Stimulated activated CD8-positive, alpha-beta memory T cell treated with anti-CD3 and anti-CD28 coated beads, Interleukin-2, amount 100 ng/mL, for 1 hour (primary cell): Measurements from ENCODE around the gene TUBB1.
A peak's percentile ranks its signal among the peaks of the same experiment; 100 is the strongest.
"Not testable (repeated sequence)": the region's sequence is repeated elsewhere in the genome, so short reads cannot be mapped to it uniquely, and the experiment has no call there.

Experiments used
- DNase-seq, 2 donors: peaks; one replicate each; pipeline ENCODE4 v3.0.0-alpha.2; 2020; ENCODE audit warnings: low read depth in 2 of 2

The TUBB1 gene

DNA sequence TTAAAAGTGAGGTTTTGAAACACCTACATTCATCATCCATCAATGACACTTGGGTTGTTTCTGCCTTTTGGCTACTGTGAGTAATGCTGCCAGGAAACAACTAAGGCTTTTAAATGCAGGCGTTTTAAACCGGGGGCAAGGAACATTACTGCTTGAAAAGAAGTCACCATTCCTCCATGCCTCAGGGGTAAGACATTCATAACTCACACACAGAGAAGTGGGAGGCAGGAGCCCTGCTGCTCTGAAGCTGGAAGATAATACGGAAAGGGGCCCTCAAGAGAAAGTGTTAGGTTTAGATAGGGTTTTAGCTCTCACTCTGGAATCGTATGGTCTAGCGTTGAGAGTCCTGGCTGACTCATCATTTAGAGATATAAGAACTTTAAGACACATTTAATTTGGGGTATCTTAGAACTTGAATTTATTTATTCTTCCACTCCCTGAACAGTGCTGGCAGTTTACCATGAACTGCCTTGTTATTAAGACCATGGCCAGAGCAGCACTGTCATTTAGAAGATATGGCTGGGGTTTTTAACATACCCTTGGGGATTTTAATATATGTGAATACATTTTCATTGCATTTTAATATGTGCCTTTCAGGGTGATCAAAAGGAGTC, 1.8 kb downstream of the TUBB1 start:
- DNase-seq = no peak

DNA sequence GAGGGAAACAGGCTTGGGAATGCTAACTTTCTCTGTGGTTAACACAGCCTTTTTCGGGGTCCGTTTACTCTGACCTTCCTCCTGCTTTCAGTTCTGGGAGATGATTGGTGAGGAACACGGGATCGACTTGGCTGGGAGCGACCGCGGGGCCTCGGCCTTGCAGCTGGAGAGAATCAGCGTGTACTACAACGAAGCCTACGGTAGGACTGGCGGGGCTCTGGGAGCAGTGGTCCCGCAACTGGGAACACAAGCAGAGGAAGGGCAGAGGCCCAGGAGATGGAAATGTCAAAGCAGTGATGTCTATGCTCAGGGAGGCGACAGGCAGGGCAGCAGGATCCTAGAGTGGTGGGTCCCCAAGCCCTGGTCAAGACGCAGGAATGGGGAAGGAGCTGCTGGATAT, 3.5 kb downstream of the TUBB1 start:
- no peak for DNase-seq

DNA sequence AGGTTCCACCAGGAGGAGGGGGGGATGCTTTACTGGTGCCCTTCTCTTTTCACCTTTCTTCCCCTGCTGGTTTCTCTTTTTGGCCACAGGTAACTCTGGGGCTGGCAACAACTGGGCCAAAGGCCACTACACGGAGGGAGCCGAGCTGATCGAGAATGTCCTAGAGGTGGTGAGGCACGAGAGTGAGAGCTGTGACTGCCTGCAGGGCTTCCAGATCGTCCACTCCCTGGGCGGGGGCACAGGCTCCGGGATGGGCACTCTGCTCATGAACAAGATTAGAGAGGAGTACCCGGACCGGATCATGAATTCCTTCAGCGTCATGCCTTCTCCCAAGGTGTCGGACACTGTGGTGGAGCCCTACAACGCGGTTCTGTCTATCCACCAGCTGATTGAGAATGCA, 4.4 kb downstream of the TUBB1 start:
- no peak for DNase-seq

DNA sequence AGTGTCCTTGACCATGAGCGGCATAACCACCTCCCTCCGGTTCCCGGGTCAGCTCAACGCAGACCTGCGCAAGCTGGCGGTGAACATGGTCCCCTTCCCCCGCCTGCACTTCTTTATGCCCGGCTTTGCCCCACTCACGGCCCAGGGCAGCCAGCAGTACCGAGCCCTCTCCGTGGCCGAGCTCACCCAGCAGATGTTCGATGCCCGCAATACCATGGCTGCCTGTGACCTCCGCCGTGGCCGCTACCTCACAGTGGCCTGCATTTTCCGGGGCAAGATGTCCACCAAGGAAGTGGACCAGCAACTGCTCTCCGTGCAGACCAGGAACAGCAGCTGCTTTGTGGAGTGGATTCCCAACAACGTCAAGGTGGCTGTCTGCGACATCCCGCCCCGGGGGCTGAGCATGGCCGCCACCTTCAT, 4.9 kb downstream of the TUBB1 start:
- no peak for DNase-seq

DNA sequence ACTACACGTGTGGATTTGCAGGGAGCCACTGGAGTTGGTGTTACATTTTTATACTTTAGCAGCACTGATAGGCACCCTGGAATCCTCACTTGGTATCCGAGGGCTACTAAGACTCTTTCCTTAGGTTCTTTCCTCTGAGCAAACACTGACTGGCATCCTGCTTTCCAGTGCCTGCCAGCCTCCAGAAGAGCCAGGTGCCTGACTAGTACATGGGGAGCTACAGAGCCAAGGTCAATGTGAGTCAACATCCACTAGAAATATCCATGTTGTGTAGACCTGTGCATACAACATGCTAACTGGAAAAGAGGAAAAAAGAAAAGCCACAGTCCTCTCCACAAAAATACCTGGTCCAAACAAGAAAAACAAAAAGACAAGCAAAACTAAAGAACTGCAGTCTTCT, 5.9 kb downstream of the TUBB1 start:
- no peak for DNase-seq

DNA sequence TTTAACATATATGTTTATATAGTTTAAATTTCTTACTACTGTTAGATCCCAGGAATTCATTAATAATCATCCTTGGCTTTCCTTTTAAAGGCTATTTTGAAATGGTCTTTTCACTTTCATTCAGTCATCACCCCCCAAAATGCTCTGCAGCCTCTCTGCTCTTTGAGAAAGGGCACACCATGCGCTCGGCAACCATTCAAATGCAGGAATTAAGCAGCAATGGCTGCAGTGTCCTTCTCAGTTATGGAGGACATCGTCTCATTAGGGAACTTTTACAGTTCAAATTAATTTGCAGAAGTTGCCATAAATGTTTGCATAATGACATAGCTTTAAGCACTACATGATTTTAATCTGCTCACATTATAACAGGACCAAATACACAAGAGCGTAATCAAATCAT, 6.3 kb downstream of the TUBB1 start:
- DNase-seq = no peak

DNA sequence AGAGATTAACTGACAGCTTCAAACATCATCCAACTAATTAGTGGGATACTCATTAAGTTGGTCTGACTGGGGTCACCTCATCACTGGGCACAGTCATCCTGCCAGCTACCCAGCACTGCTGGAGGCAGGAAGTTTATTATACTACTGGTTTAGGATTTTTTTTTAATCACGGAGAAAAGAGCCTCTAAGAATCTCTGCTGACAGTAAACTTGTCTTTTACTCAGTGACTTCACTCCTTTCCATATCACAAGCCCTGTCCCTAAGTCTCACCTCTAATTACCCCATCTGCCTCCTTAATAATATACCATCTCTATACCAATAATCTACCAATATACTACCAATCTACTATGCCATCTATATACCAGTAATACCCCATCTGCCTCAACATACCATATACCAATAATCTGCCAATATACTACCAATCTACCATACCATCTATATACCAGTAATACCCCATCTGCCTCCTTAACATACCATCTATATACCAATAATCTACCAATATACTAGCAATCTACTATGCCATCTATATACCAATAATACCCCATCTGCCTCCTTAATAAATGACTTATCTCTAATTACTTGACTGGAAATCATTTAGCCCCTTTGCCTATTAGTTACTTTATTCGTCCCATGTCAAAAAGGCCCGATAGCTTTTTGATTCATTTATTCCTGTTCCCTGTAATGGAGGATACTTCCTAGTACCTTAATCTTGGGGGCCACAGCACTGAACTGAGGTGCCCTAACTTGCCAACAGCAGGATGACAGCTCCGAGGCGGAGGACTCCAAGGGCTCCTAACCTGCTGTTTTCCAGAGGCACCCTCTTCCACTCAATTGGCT, 7.9 kb downstream of the TUBB1 start:
- DNase-seq = no peak

DNA sequence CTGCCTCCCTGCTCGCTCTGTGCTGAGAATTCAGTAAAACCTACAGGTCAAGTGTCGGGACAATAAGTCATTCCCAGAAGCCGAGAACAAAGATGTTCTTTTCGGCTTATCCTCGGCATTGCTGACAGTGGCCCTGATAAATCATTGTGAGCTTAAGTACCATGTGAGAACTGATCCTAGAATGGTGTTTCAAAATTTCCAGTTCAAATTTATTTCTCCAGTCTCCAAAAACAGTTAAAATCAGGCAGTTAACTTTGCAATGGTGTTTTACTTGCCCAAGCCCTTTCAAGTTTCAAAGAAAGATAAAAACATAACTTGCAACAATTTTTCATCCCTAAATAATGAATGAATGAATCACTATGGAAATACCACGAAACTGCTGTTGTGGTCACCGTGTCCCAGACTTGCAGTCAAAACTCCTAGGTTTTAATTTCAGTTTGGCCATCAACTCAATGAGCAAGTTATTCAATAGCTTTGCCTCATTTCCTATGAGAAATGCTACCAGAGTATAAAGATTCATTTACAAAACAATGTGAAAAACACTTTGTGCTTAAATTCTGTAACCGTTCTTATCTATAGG, 8.6 kb downstream of the TUBB1 start:
- DNase-seq = no peak

DNA sequence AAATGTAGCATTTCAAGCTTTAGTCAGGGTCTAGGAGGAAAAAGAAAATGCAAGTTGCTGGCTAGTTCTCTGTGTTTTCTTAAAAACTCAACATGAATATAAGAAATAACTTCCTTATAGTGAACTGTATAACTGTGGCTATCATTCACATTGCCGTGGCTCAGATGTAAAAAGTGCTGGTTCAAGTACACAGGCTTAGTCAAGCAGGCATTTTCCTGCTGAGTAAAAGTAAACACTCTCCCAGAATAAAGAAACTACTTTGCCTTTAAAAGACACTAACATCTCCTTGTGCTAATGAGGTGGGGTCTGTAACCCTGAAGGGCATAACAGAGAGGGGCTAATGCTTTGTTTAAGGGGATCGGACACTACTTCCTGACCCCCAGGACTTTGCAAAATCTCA, 9.6 kb downstream of the TUBB1 start:
- no peak for DNase-seq

DNA sequence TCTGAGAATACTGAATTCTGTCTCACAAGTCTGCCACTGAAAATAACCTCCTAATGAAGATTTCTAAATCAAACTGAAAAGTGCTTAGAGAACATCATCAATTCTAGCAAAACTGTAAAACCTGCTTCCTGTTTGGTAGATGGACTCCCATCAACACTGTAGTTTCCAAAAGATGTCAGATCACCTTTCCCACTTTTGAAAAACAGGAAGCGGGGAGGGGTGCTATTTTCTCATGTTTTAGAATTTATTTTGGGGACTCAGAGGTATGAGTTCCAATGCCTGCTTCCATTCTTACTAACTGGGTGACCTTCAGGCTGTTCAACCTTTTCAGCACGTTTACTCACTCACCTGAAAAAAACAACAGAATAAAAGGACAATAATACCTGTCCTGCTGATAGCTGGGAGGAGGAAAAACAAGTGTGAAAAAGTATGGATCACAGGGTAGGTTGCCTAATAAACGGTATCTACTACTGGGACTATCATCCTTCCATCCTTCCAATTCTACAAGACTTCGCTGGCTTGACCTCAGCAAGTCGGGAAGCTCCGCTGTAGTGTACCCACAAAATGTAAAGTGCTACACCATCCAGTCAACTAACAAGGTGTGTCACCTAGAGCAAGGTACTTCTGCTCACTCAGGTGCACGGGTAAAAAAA, 11.8 kb downstream of the TUBB1 start:
- DNase-seq = no peak

DNA sequence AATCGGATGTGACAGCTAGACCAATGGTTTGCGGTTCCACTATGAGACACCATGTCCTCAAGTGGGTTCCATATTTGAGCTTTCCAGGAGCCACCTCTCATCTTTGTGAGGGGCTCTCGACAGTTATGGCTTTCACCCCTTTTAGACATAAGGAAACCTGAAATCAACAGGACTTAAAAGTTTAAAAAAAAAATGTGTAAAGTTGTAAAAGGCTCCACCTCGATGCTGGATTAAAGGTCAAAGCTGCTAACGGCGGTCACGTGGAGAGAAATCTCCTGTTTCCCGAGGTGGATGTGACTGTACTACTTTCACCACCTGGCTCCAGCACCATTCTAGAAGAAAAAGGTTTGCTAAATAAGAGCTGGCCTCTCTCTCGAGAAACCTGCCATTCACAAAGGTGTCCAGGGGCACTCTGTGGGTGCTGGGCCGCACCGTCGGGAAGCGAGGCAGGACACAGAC, 12.4 kb downstream of the TUBB1 start:
- DNase-seq = no peak

DNA sequence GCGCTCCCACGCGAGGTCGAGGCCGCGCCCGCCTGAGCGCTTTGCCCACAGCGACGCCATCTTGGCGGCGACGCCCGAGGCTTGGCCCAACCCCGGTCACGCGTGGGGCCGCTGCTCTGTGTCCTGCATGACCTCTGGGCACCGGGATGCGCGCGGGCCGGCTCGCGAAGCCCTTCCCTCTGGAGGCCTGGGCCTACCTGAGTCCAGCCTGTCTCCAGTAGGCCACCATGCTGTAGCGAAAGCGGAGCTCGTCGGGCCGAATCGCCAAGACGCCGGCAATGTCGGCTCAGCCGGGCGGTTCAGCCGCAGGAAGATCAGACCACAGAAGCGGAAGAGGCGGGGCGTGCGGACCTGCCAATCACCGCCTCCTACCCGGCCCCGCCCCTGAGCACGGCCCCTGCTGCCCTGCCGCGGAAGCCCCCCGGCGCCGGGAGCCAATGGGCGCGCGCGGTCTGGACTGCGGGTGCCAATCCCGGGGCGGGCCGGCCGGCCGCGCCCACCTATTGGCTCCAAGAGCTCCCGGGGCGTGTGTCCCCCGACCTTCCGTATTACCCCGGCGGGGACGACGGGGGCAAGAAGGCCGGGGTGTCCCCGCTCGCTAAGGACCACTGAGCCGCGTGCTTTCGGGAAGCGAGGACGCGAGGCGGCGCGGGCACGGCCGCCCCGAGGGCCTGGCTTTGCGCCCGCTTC, 12.9 kb downstream of the TUBB1 start, which contains the start of gene ATP5F1E:
ATP5F1E (minus strand) TSS at position 313 of the 690 bp plus-strand sequence; CDS start at position 229, 84 bp downstream.
- peak; percentile 95 to 96 for DNase-seq

DNA sequence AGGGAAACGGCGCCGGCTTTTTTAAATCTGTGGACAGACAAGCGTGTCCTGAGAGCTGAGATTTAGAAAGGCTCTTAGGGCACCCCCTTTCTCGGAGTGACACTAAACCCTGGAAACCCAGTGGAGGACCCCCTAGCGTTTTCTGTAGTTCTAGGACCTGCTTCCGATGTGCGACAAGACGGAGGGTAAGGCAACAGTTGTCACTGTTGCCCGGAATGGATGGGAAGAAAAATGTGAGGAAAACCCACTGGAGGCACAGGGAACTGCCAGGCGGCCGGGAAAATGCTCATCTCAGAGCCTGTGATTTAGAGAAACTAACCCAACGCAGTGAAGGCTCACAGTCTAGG, 13.5 kb downstream of the TUBB1 start:
- DNase-seq = no peak

DNA sequence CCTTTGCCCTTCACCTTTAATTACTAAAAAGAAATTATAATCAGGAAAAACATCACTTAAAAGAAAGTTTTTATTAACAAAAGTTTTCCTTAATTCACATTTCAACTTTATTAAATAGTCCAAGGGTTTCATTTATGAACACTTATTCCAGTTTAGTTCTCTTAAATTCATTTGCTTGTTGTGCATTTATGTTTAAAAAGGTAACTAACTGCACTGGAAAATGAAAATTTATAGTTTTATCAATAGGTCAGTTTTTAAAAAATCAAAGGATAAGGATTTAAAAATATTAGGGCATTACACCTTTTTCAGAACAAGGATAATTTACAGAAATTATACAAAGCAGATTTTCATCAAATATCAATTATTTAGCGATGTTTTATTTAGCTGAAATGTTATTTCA, 13.9 kb downstream of the TUBB1 start:
- no peak for DNase-seq

DNA sequence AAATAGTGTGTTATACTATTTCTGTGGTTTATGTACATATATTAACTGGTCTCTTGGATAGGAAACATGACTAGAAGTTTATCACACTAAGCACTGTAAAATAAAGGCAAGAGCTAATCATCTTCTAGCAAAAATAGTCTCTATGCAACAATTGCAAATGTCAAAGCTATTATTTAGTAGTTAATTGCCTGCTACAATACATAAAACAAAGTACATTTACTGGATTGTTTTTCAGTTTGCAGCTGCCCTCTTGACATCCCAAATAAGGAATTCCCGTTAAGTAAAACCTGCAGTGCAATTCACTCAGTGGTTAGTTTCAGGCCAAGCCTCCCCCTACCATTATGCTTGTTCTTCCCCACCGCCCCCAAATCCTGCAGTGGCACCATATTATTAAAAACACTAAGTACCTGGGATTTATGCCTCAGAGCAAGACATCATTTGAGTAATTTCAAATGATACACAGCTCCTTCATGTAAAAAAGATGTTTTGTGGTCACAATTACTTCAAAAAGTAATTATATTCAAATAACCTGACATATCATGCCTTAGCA, 14.5 kb downstream of the TUBB1 start:
- DNase-seq = no peak

DNA sequence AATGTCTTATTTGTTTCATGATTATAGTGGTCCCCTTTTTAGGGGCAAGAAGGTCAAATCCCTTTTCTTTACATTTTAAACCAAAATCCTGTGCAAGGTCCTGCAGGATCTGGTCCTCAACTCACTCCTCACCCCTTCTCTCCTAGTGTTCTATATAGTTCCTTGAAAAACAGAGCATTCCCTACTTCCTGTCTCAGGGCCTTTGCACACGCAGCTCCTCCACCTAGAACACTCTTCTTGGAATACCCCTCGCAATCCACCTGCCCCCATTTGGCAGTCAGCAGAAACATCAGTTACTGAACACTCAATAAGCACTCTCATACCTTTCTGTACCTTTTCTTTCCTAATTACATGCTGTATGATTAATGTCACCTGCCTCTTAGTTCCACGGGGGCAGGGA, 16.2 kb downstream of the TUBB1 start:
- no peak for DNase-seq

DNA sequence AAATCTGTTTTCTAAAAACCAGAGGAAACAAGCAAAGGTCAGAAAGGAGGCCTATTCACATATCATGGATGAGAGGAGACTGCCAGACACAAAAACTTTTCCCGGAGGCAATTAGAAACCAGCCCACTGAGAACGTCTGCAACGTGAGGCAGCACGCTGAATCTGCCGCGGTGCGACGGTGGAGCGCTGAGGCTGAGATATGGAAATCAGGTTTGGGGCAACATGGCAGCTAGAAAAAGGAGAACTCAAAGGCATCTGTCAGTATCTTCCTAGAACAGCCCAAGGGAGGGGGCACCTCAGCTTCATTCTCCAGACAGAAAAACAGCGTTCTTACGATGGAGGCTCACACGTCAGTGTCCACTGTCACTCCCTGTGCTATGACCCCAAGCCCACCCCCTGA, 18.2 kb downstream of the TUBB1 start:
- DNase-seq = no peak

DNA sequence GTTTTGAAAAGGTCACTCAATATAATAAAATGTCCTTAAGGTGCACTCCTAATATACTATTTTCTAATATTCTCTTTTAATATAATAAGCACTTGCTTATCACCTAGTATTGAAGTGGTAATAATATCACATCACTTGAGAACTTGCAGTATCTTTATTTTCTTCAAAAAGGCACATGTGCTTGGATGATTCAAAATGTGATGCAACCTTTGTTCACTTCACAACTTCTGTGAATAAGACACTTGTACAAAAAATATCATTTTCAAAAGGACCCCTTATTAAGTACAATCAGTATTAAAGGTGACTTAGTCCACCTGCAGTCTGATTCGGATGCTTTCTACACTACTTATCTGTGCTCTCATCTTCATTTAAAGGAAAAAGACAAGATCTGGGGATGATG, 20.0 kb downstream of the TUBB1 start:
- no peak for DNase-seq

DNA sequence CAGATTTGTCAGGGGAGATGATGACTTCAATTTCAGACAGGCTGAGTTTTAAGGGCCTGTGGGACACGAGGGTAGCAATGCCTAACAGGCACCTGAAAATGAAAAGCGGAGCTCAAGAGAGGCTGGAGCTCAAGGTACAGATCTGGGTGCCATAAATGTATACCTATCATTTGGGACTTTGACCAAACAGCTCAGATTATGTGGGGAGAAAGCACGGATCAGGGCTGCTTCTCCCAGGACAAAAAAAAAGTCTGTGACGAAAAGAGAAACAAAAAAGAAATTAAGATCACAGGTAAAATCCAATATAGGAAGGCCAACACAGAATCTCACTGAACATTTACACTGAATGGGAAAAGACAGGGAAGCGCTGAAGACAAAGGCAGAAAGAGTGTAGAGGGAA, 21.4 kb downstream of the TUBB1 start:
- no peak for DNase-seq

DNA sequence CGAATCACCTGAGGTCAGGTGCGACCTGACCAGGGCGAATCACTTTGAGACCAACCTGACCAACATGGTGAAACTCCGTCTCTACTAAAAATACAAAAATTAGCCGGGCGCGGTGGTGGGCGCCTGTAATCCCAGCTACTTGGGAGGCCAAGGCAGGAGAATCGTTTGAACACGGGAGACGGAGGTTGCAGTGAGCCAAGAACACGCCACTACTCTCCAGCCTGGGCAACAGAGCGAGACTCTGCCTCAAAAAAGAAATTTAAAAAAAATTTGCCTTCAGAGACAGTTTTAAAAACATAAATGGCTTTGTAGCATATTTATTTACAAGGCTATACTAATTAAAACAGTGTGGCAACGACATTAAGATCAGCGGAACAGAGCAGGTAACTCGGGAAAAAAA, 22.3 kb downstream of the TUBB1 start:
- not testable (repeated sequence) for DNase-seq

DNA sequence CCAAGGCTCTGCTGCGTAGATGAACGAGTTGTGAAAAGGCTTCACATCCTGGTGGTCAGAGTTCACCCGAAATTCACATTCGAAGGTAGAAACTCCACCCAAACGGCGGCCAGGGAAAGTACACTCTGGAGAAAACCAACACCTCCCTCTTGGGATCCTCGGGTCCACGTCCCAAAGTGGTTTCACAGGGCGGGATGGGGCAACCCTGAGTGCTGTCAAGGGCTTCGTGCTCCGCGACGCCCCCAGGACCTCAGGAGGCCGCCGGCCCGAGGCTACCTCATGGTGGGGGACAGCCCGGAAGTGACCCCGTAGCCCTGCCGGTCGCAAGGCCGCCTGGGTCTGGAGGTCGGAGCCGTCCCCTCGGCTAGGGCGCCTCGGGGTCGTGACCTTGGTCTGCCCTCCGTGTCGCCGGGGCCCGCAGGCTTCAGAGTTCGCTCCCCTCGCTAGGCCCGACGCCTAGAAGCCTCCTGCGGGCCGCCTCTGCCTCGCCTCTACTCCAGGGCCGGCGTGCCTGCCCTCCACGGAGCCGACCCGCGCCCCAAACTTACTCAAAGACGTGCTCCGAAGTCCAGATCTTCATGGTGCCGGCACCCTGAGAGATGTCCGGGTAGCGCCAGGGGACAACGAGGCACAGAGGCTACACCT, 23.0 kb downstream of the TUBB1 start, which contains the start of gene PRELID3B:
PRELID3B (minus strand) TSS at position 636 of the 645 bp plus-strand sequence; CDS start at position 580, 56 bp downstream.
- DNase-seq = no peak
